ENCODE data around the gene KLHL3. TPM values are rescaled to one million over a fixed set of nuclear protein-coding genes. Genes with fewer than 3 reads are reported as not detected.

Gene KLHL3
- total RNA-seq, 2 experiments from 2014 or later: 3.0 to 3.4 TPM

- no peak for DNase-seq
- H3K27me3 Mint-ChIP-seq: peaks cover 5% of the 10 kb centered on the region
- H3K27ac Mint-ChIP-seq: no peak overlapping the region
- intact Hi-C loops (cut with micrococcal nuclease): loop anchor here (10.0 kb wide), 2 partner anchors 177 to 377 kb away; partner anchors contain the start of gene NME5
- POLR2A ChIA-PET: no interaction called here
- CTCF ChIA-PET: interaction anchor here (5.8 kb wide), 1 partner anchor 98 kb away, joined by 22 read pairs; no protein-coding TSS in a partner anchor
- H3K9me3 Mint-ChIP-seq: no peaks in the 10 kb centered on the region
- H3K4me1 Mint-ChIP-seq (ENCODE audit: low read depth): peaks cover 10% of the 10 kb centered on the region
- peaks cover 17% of the 10 kb centered on the region for H3K36me3 Mint-ChIP-seq
- no peak overlapping the region for H3K4me3 Mint-ChIP-seq
Measured at GRCh38 chr5:137757634-137758033, 21.7 kb upstream of the KLHL3 start.

- intact Hi-C loops (cut with micrococcal nuclease): loop anchor here (1.0 to 10.0 kb wide), 10 partner anchors 18 to 822 kb away; partner anchors contain the start of genes ETF1, FAM13B, FAM53C and HSPA9
- Mint-ChIP-seq H3K4me1 (ENCODE audit: low read depth) (peaks cover 28% of the 10 kb centered on the region), H3K27ac (peak overlapping the region; percentile 100), H3K4me3 (peak overlapping the region; percentile 93), H3K27me3 (peaks cover 3% of the 10 kb centered on the region), H3K36me3 (peaks cover 39% of the 10 kb centered on the region), H3K9me3 (no peaks in the 10 kb centered on the region)
- POLR2A ChIA-PET: interaction anchor here (1.0 to 2.4 kb wide), 5 partner anchors 12 to 458 kb away, joined by 3 to 10 read pairs (median 7); partner anchors contain the start of genes CDC23, KLHL3 and PKD2L2
- no peak for DNase-seq
- CTCF ChIA-PET: interaction anchor here (1.0 to 5.8 kb wide), 3 partner anchors 24 to 597 kb away, joined by 3 to 22 read pairs (median 4); partner anchors contain the start of gene KDM3B
Measured at GRCh38 chr5:137754961-137755762, 19.3 kb upstream of the KLHL3 start.

- ChIA-PET POLR2A (interaction anchor here (0.9 to 2.4 kb wide), 7 partner anchors 12 to 459 kb away, joined by 3 to 10 read pairs (median 4); partner anchors contain the start of genes CDC23, KLHL3 and PKD2L2), CTCF (interaction anchor here (1.0 to 5.8 kb wide), 4 partner anchors 12 to 598 kb away, joined by 3 to 22 read pairs (median 8); partner anchors contain the start of genes KDM3B and KLHL3)
- H3K27ac Mint-ChIP-seq: peak within 1 kb of the TSS; percentile 100
- H3K4me1 Mint-ChIP-seq (ENCODE audit: low read depth): peaks cover 32% of the 10 kb centered on the region
- H3K9me3 Mint-ChIP-seq: no peaks in the 10 kb centered on the region
- peak within 1 kb of the TSS; percentile 93 for H3K4me3 Mint-ChIP-seq
- intact Hi-C loops (cut with micrococcal nuclease): loop anchor here (1.0 to 10.0 kb wide), 10 partner anchors 17 to 823 kb away; partner anchors contain the start of genes ETF1, FAM13B, FAM53C and HSPA9
- H3K36me3 Mint-ChIP-seq: peaks cover 40% of the 10 kb centered on the region
- peaks cover 3% of the 10 kb centered on the region for H3K27me3 Mint-ChIP-seq
- peak; percentile 97 for DNase-seq
Measured at GRCh38 chr5:137754188-137754960, 18.5 kb upstream of the KLHL3 start, which contains the start of gene HNRNPA0. TSS of gene HNRNPA0 (minus strand) at chr5:137754363. CDS start at chr5:137754066, 297 bp downstream.

GRCh38 chr5:137753691-137754187 is 17.9 kb upstream of the KLHL3 start:
- H3K4me1 Mint-ChIP-seq (ENCODE audit: low read depth): peaks cover 30% of the 10 kb centered on the region
- ChIA-PET CTCF (interaction anchor here (1.0 to 5.8 kb wide), 6 partner anchors 11 to 124 kb away, joined by 3 to 22 read pairs (median 5); partner anchors contain the start of gene KLHL3), POLR2A (interaction anchor here (0.9 to 2.4 kb wide), 9 partner anchors 11 to 460 kb away, joined by 3 to 10 read pairs (median 4); partner anchors contain the start of genes CDC23, KLHL3 and PKD2L2)
- H3K4me3 Mint-ChIP-seq: peak overlapping the region; percentile 93
- intact Hi-C loops (cut with micrococcal nuclease): loop anchor here (1.0 to 10.0 kb wide), 10 partner anchors 16 to 824 kb away; partner anchors contain the start of genes ETF1, FAM13B, FAM53C and HSPA9
- peak overlapping the region; percentile 100 for H3K27ac Mint-ChIP-seq
- H3K36me3 Mint-ChIP-seq: peaks cover 40% of the 10 kb centered on the region
- H3K9me3 Mint-ChIP-seq: no peaks in the 10 kb centered on the region
- no peaks in the 10 kb centered on the region for H3K27me3 Mint-ChIP-seq
- DNase-seq: no peak

GRCh38 chr5:137752905-137753690 is 17.2 kb upstream of the KLHL3 start:
- DNase-seq: peak; percentile 57
- peaks cover 40% of the 10 kb centered on the region for H3K36me3 Mint-ChIP-seq
- intact Hi-C loops (cut with micrococcal nuclease): loop anchor here (5.0 to 10.0 kb wide), 4 partner anchors 182 to 824 kb away; partner anchors contain the start of genes FAM53C, HSPA9 and NME5
- H3K27ac Mint-ChIP-seq: peak overlapping the region; percentile 100
- H3K4me1 Mint-ChIP-seq (ENCODE audit: low read depth): peaks cover 27% of the 10 kb centered on the region
- no peaks in the 10 kb centered on the region for H3K9me3 Mint-ChIP-seq
- CTCF ChIA-PET: interaction anchor here (0.7 to 5.8 kb wide), 7 partner anchors 11 to 124 kb away, joined by 3 to 22 read pairs (median 5); partner anchors contain the start of gene KLHL3
- H3K4me3 Mint-ChIP-seq: peak overlapping the region; percentile 93
- POLR2A ChIA-PET: interaction anchor here (0.9 to 2.4 kb wide), 8 partner anchors 10 to 282 kb away, joined by 3 to 10 read pairs (median 4); partner anchors contain the start of genes KLHL3 and PKD2L2
- no peaks in the 10 kb centered on the region for H3K27me3 Mint-ChIP-seq

GRCh38 chr5:137751869-137752491 is 16.1 kb upstream of the KLHL3 start:
- CTCF ChIA-PET: interaction anchor here (0.5 to 3.1 kb wide), 13 partner anchors 9 to 317 kb away, joined by 3 to 32 read pairs (median 6); partner anchors contain the start of gene KLHL3
- POLR2A ChIA-PET: interaction anchor here (0.8 to 1.4 kb wide), 3 partner anchors 9 to 139 kb away, joined by 3 to 4 read pairs (median 4); partner anchors contain the start of gene KLHL3
- DNase-seq: no peak
- no peaks in the 10 kb centered on the region for H3K9me3 Mint-ChIP-seq
- peaks cover 27% of the 10 kb centered on the region for H3K4me1 Mint-ChIP-seq (ENCODE audit: low read depth)
- peak overlapping the region; percentile 100 for H3K27ac Mint-ChIP-seq
- H3K27me3 Mint-ChIP-seq: no peaks in the 10 kb centered on the region
- intact Hi-C loops (cut with micrococcal nuclease): loop anchor here (5.0 to 10.0 kb wide), 4 partner anchors 183 to 825 kb away; partner anchors contain the start of genes FAM53C, HSPA9 and NME5
- H3K4me3 Mint-ChIP-seq: peak overlapping the region; percentile 93
- H3K36me3 Mint-ChIP-seq: peaks cover 40% of the 10 kb centered on the region

- no peak overlapping the region for H3K4me3 Mint-ChIP-seq
- H3K4me1 Mint-ChIP-seq (ENCODE audit: low read depth): peaks cover 27% of the 10 kb centered on the region
- POLR2A ChIA-PET: no interaction called here
Measured at GRCh38 chr5:137750436-137750835, 14.5 kb upstream of the KLHL3 start.

GRCh38 chr5:137747848-137748247 is 12.0 kb upstream of the KLHL3 start:
- intact Hi-C loops (cut with micrococcal nuclease): no loop called here
- H3K27me3 Mint-ChIP-seq: no peaks in the 10 kb centered on the region
- ChIA-PET CTCF (interaction anchor here (1.1 to 2.3 kb wide), 5 partner anchors 12 to 93 kb away, joined by 3 to 18 read pairs (median 4); partner anchors contain the start of gene KLHL3), POLR2A (no interaction called here)
- no peak overlapping the region for H3K27ac Mint-ChIP-seq
- peaks cover 23% of the 10 kb centered on the region for H3K4me1 Mint-ChIP-seq (ENCODE audit: low read depth)
- H3K36me3 Mint-ChIP-seq: peaks cover 25% of the 10 kb centered on the region
- H3K9me3 Mint-ChIP-seq: no peaks in the 10 kb centered on the region
- H3K4me3 Mint-ChIP-seq: no peak overlapping the region
- no peak for DNase-seq

More at GRCh38 chr5:137750436-137750835, 14.5 kb upstream of the KLHL3 start:
- Mint-ChIP-seq H3K36me3 (peaks cover 40% of the 10 kb centered on the region), H3K27me3 (no peaks in the 10 kb centered on the region), H3K9me3 (no peaks in the 10 kb centered on the region), H3K27ac (no peak overlapping the region)
- DNase-seq: no peak
- CTCF ChIA-PET: interaction anchor here (2.2 to 3.1 kb wide), 3 partner anchors 8 to 121 kb away, joined by 7 to 32 read pairs (median 21); no protein-coding TSS in a partner anchor
- intact Hi-C loops (cut with micrococcal nuclease): loop anchor here (5.0 to 10.0 kb wide), 4 partner anchors 184 to 827 kb away; partner anchors contain the start of genes FAM53C, HSPA9 and NME5

- H3K27ac Mint-ChIP-seq: no peak overlapping the region
- DNase-seq: peak; percentile 57
- intact Hi-C loops (cut with micrococcal nuclease): loop anchor here (1.0 kb wide), 2 partner anchors 83 to 114 kb away; no protein-coding TSS in a partner anchor
- H3K36me3 Mint-ChIP-seq: no peaks in the 10 kb centered on the region
- CTCF ChIA-PET: interaction anchor here (0.6 to 7.5 kb wide), 31 partner anchors 8 to 390 kb away, joined by 3 to 369 read pairs (median 5); partner anchors contain the start of gene HNRNPA0
- POLR2A ChIA-PET: interaction anchor here (0.9 to 2.4 kb wide), 6 partner anchors 8 to 85 kb away, joined by 3 to 7 read pairs (median 6); partner anchors contain the start of gene HNRNPA0
- no peaks in the 10 kb centered on the region for H3K27me3 Mint-ChIP-seq
- H3K4me3 Mint-ChIP-seq: no peak overlapping the region
- peaks cover 2% of the 10 kb centered on the region for H3K9me3 Mint-ChIP-seq
- H3K4me1 Mint-ChIP-seq (ENCODE audit: low read depth): peaks cover 7% of the 10 kb centered on the region
Measured at GRCh38 chr5:137743031-137743640, 7.2 kb upstream of the KLHL3 start.
